ENCODE measurements around the gene DOCK4.

Gene DOCK4

GRCh38 chr7:111787099-111787498 lies 419.1 kb downstream of the DOCK4 start:
- Histone ChIP-seq H3K9me3 (ENCODE audit: control insufficient read depth in 1 of 2, low read length in 2 of 2) (no peaks in the 10 kb centered on the region), H3K4me3 (ENCODE audit: low read depth in 1 of 2, low read length in 2 of 2) (no peak overlapping the region), H3K27ac (ENCODE audit: low read length) (no peak overlapping the region), H3K27me3 (ENCODE audit: low read depth, low read length) (no peaks in the 10 kb centered on the region), H3K4me1 (ENCODE audit: control insufficient read depth in 1 of 2, insufficient read depth in 2 of 2, low read length in 2 of 2) (no peaks in the 10 kb centered on the region), H3K36me3 (ENCODE audit: control insufficient read depth in 1 of 2, insufficient read depth in 2 of 2, low read length in 2 of 2) (peaks cover 0 to 10% of the 10 kb centered on the region in 2 donors)

GRCh38 chr7:111785076-111785475 lies 421.1 kb downstream of the DOCK4 start:
- H3K36me3 ChIP-seq (ENCODE audit: control insufficient read depth in 1 of 2, insufficient read depth in 2 of 2, low read length in 2 of 2), result peaks cover 0 to 7% of the 10 kb centered on the region in 2 donors
- H3K27ac ChIP-seq (ENCODE audit: low read length), result no peak overlapping the region

DNA sequence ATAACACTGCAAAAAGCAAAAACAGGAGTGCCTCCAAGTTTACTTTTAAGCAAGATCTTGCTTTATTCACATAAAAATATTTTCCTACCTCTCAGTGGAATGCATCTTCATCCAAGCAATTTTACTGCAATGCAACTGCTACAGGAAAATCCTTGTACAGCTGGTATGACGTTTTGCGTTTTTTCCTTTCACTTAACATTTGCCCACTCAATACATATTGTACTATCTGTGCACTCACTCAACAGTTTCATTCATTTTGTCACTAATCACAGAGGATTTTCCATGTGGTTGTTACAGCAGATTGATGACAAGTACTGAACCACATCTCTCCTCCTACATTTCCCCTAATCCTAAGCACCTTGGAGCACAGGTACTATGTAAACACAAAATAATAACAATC lies 421.9 kb downstream of the DOCK4 start:
- H3K27me3 ChIP-seq (ENCODE audit: low read depth, low read length), result no peaks in the 10 kb centered on the region
- H3K27ac ChIP-seq (ENCODE audit: low read length), result no peak overlapping the region
- no peaks in the 10 kb centered on the region for H3K9me3 ChIP-seq (ENCODE audit: control insufficient read depth in 1 of 2, low read length in 2 of 2)
- H3K36me3 ChIP-seq (ENCODE audit: control insufficient read depth in 1 of 2, insufficient read depth in 2 of 2, low read length in 2 of 2), result peaks cover 0 to 1% of the 10 kb centered on the region in 2 donors
- no peaks in the 10 kb centered on the region for H3K4me1 ChIP-seq (ENCODE audit: control insufficient read depth in 1 of 2, insufficient read depth in 2 of 2, low read length in 2 of 2)
- no peak overlapping the region for H3K4me3 ChIP-seq (ENCODE audit: low read depth in 1 of 2, low read length in 2 of 2)

More at GRCh38 chr7:111785076-111785475, 421.1 kb downstream of the DOCK4 start:
- H3K9me3 ChIP-seq (ENCODE audit: control insufficient read depth in 1 of 2, low read length in 2 of 2), result no peaks in the 10 kb centered on the region
- H3K4me1 ChIP-seq (ENCODE audit: control insufficient read depth in 1 of 2, insufficient read depth in 2 of 2, low read length in 2 of 2), result no peaks in the 10 kb centered on the region
- H3K27me3 ChIP-seq (ENCODE audit: low read depth, low read length), result no peaks in the 10 kb centered on the region
- H3K4me3 ChIP-seq (ENCODE audit: low read depth in 1 of 2, low read length in 2 of 2), result no peak overlapping the region

DNA sequence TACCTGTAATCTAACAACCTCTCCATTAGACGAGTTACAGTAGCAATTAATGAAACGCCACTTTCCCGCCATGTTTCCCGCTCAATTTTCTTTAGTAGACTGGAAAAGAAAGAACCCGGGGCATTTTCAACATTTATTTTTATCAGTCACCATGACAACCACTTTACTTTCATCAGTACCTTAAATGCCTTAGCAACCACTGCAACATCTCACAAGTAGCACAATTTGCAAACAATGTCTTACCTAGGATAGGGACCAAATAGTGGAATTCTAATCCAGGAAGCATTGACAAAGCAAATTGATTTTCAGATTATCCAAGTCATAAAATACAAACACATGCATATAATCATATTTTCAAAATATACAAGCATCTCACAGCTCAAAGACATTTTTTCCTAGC lies 422.3 kb downstream of the DOCK4 start:
- Histone ChIP-seq H3K27ac (ENCODE audit: low read length) (no peak overlapping the region), H3K36me3 (ENCODE audit: control insufficient read depth in 1 of 2, insufficient read depth in 2 of 2, low read length in 2 of 2) (no peaks in the 10 kb centered on the region), H3K27me3 (ENCODE audit: low read depth, low read length) (no peaks in the 10 kb centered on the region), H3K4me1 (ENCODE audit: control insufficient read depth in 1 of 2, insufficient read depth in 2 of 2, low read length in 2 of 2) (no peaks in the 10 kb centered on the region), H3K4me3 (ENCODE audit: low read depth in 1 of 2, low read length in 2 of 2) (no peak overlapping the region), H3K9me3 (ENCODE audit: control insufficient read depth in 1 of 2, low read length in 2 of 2) (no peaks in the 10 kb centered on the region)

GRCh38 chr7:111780527-111780926 lies 425.7 kb downstream of the DOCK4 start:
- no peak overlapping the region for H3K4me3 ChIP-seq (ENCODE audit: low read depth in 1 of 2, low read length in 2 of 2)
- no peaks in the 10 kb centered on the region for H3K27me3 ChIP-seq (ENCODE audit: low read depth, low read length)
- H3K36me3 ChIP-seq (ENCODE audit: control insufficient read depth in 1 of 2, insufficient read depth in 2 of 2, low read length in 2 of 2), result peaks cover 0 to 28% of the 10 kb centered on the region in 2 donors

DNA sequence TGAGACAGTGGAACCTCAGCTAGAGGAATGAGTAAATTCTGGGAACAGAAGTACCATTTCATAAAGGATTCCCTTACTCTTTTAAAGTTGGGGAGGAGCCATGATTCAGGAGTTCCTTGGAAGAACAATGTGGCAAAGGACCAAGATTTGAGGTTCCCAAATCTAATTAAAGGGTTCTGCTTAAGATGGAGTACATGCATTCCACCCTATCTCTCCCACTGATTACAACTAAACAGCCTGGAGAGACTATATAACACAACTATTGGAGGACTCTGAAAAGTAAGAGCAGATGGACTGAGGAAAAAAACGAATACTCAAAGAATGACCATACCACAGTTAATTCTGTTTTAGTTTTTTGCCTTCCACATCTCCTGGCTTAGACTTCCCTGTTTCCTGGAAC lies 431.0 kb downstream of the DOCK4 start:
- Histone ChIP-seq H3K4me3 (ENCODE audit: low read depth in 1 of 2, low read length in 2 of 2) (no peak overlapping the region), H3K9me3 (ENCODE audit: control insufficient read depth in 1 of 2, low read length in 2 of 2) (peaks cover 0 to 7% of the 10 kb centered on the region in 2 donors), H3K27me3 (ENCODE audit: low read depth, low read length) (no peaks in the 10 kb centered on the region), H3K4me1 (ENCODE audit: control insufficient read depth in 1 of 2, insufficient read depth in 2 of 2, low read length in 2 of 2) (no peaks in the 10 kb centered on the region), H3K27ac (ENCODE audit: low read length) (no peak overlapping the region), H3K36me3 (ENCODE audit: control insufficient read depth in 1 of 2, insufficient read depth in 2 of 2, low read length in 2 of 2) (peaks cover 0 to 32% of the 10 kb centered on the region in 2 donors)

More at GRCh38 chr7:111780527-111780926, 425.7 kb downstream of the DOCK4 start:
- H3K27ac ChIP-seq (ENCODE audit: low read length), result no peak overlapping the region
- H3K9me3 ChIP-seq (ENCODE audit: control insufficient read depth in 1 of 2, low read length in 2 of 2), result peaks cover 0 to 7% of the 10 kb centered on the region in 2 donors
- H3K4me1 ChIP-seq (ENCODE audit: control insufficient read depth in 1 of 2, insufficient read depth in 2 of 2, low read length in 2 of 2), result no peaks in the 10 kb centered on the region

GRCh38 chr7:111772716-111773115 lies 433.5 kb downstream of the DOCK4 start:
- Histone ChIP-seq H3K27ac (ENCODE audit: low read length) (no peak overlapping the region), H3K36me3 (ENCODE audit: control insufficient read depth in 1 of 2, insufficient read depth in 2 of 2, low read length in 2 of 2) (peaks cover 0 to 38% of the 10 kb centered on the region in 2 donors), H3K4me3 (ENCODE audit: low read depth in 1 of 2, low read length in 2 of 2) (no peak overlapping the region), H3K9me3 (ENCODE audit: control insufficient read depth in 1 of 2, low read length in 2 of 2) (peaks cover 0 to 7% of the 10 kb centered on the region in 2 donors), H3K4me1 (ENCODE audit: control insufficient read depth in 1 of 2, insufficient read depth in 2 of 2, low read length in 2 of 2) (no peaks in the 10 kb centered on the region), H3K27me3 (ENCODE audit: low read depth, low read length) (no peaks in the 10 kb centered on the region)

GRCh38 chr7:111771638-111772037 lies 434.6 kb downstream of the DOCK4 start:
- H3K36me3 ChIP-seq (ENCODE audit: control insufficient read depth in 1 of 2, insufficient read depth in 2 of 2, low read length in 2 of 2), result peaks cover 0 to 27% of the 10 kb centered on the region in 2 donors
- H3K27ac ChIP-seq (ENCODE audit: low read length), result no peak overlapping the region

DNA sequence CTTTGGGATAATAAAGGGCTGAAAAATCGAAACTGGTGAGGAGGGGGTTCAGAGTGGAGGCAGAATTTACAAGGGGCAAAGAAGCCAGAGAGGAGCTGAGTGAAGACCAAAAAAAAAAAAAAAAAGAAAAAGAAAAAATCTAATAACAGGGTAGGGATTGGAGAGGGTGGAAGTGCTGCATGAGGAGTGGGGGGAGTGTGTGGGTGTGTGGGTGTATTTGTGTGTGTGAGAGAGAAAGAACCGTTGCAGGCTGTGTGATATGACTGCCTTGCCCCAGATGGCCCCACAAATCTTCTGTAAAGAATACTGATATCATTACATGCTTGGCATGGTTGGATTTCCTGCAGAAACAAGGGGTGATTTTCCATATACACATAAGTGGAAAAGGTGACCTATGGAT lies 436.1 kb downstream of the DOCK4 start:
- Histone ChIP-seq H3K4me1 (ENCODE audit: control insufficient read depth in 1 of 2, insufficient read depth in 2 of 2, low read length in 2 of 2) (no peaks in the 10 kb centered on the region), H3K27me3 (ENCODE audit: low read depth, low read length) (no peaks in the 10 kb centered on the region), H3K36me3 (ENCODE audit: control insufficient read depth in 1 of 2, insufficient read depth in 2 of 2, low read length in 2 of 2) (peaks cover 0 to 13% of the 10 kb centered on the region in 2 donors), H3K27ac (ENCODE audit: low read length) (no peak overlapping the region), H3K4me3 (ENCODE audit: low read depth in 1 of 2, low read length in 2 of 2) (no peak overlapping the region), H3K9me3 (ENCODE audit: control insufficient read depth in 1 of 2, low read length in 2 of 2) (no peaks in the 10 kb centered on the region)

More at GRCh38 chr7:111771638-111772037, 434.6 kb downstream of the DOCK4 start:
- Histone ChIP-seq H3K4me3 (ENCODE audit: low read depth in 1 of 2, low read length in 2 of 2) (no peak overlapping the region), H3K4me1 (ENCODE audit: control insufficient read depth in 1 of 2, insufficient read depth in 2 of 2, low read length in 2 of 2) (no peaks in the 10 kb centered on the region), H3K27me3 (ENCODE audit: low read depth, low read length) (no peaks in the 10 kb centered on the region), H3K9me3 (ENCODE audit: control insufficient read depth in 1 of 2, low read length in 2 of 2) (peaks cover 0 to 3% of the 10 kb centered on the region in 2 donors)

- H3K36me3 ChIP-seq (ENCODE audit: control insufficient read depth in 1 of 2, insufficient read depth in 2 of 2, low read length in 2 of 2), result peaks cover 0 to 13% of the 10 kb centered on the region in 2 donors
- no peaks in the 10 kb centered on the region for H3K9me3 ChIP-seq (ENCODE audit: control insufficient read depth in 1 of 2, low read length in 2 of 2)
- no peaks in the 10 kb centered on the region for H3K27me3 ChIP-seq (ENCODE audit: low read depth, low read length)
- H3K4me3 ChIP-seq (ENCODE audit: low read depth in 1 of 2, low read length in 2 of 2), result no peak overlapping the region
- no peak overlapping the region for H3K27ac ChIP-seq (ENCODE audit: low read length)
- H3K4me1 ChIP-seq (ENCODE audit: control insufficient read depth in 1 of 2, insufficient read depth in 2 of 2, low read length in 2 of 2), result no peaks in the 10 kb centered on the region
Measured at GRCh38 chr7:111765751-111766643, 440.2 kb downstream of the DOCK4 start.

DNA sequence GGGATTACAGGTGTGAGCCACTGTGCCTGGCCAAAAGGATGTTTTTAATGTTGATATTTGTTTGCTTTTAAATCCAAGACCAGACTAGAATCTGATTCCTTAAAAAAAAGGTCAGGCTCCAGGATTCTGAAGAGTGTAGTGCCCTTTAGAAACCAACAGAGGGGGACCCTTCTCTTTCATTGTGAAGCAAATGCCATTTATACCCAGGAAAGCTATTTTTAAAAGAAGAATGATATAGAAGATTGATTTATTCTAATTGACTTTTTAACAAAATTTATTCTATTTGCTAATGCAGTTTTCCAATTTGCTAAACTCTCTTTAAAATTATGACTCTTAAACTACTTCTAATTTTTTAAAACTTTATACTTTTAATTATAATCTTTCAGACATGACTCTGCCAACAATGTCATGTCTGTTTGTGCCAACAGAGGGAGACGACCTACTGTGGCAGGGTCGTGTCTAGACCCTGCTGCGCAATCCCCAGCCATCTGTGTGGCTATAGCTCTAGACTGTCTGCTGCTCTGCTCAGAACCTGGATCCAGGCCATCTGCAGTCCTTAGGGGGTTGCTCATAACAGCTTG lies 442.9 kb downstream of the DOCK4 start:
- Histone ChIP-seq H3K27me3 (ENCODE audit: low read depth, low read length) (no peaks in the 10 kb centered on the region), H3K4me1 (ENCODE audit: control insufficient read depth in 1 of 2, insufficient read depth in 2 of 2, low read length in 2 of 2) (no peaks in the 10 kb centered on the region), H3K4me3 (ENCODE audit: low read depth in 1 of 2, low read length in 2 of 2) (no peak overlapping the region), H3K27ac (ENCODE audit: low read length) (no peak overlapping the region), H3K9me3 (ENCODE audit: control insufficient read depth in 1 of 2, low read length in 2 of 2) (no peaks in the 10 kb centered on the region), H3K36me3 (ENCODE audit: control insufficient read depth in 1 of 2, insufficient read depth in 2 of 2, low read length in 2 of 2) (no peaks in the 10 kb centered on the region)

Measured in muscle layer of duodenum (tissue), 2 donors.